GM12872 (cell line): ENCODE results near the gene ZIC5.

ENCODE experiments used
- CTCF ChIP-seq: IDR thresholded peaks from 3 replicates; pipeline ENCODE4 v1.5.1; 2011; ENCODE audit warnings: low read depth, mild to moderate bottlenecking, low read length, moderate library complexity; ENCODE audit not compliant: insufficient read depth

The ZIC5 gene

GRCh38 chr13:99959127-99959539 lies 12.4 kb downstream of the ZIC5 start:
- TF ChIP-seq CTCF, result no peak

GRCh38 chr13:99958406-99959126 lies 13.0 kb downstream of the ZIC5 start:
- TF ChIP-seq CTCF, result no peak

- no peak for TF ChIP-seq CTCF
These were observed 14.9 kb downstream of the ZIC5 start for GRCh38 chr13:99956473-99957349.

GRCh38 chr13:99955747-99956472 lies 15.7 kb downstream of the ZIC5 start:
- TF ChIP-seq CTCF, result no peak

- TF ChIP-seq CTCF, result no peak
These were observed 16.3 kb downstream of the ZIC5 start for GRCh38 chr13:99955107-99955746.

GRCh38 chr13:99953138-99953755 lies 18.3 kb downstream of the ZIC5 start:
- TF ChIP-seq CTCF, result no peak
